Kidney (tissue), 14 donors: ENCODE measurements around the gene MRPL17. TPM values are rescaled to one million over a fixed set of nuclear protein-coding genes. Genes with fewer than 3 reads are reported as not detected.
"Not testable (repeated sequence)": the region's sequence is repeated elsewhere in the genome, so short reads cannot be mapped to it uniquely, and the experiment has no call there.

Experiments
- DNase-seq, 5 donors: peaks; one replicate each; pipeline ENCODE4 v3.0.0-alpha.2; 2013 to 2020
- FAIRE-seq: peaks from 2 replicates; lab custom pipeline; 2012; peaks lifted over from hg19 to GRCh38; lab: Jason Lieb, UNC
- H3K27ac ChIP-seq, 2 donors: one replicate each; pipeline ENCODE4 v1.7.0; 2013; ENCODE audit warnings: low read depth in 2 of 2, low read length in 2 of 2, inconsistent platforms in 1 of 2
- H3K27me3 ChIP-seq: one replicate; pipeline ENCODE4 v1.7.1; 2013; ENCODE audit warnings: low read length, inconsistent platforms; ENCODE audit not compliant: control insufficient read depth, insufficient read depth
- H3K36me3 ChIP-seq, 3 donors: one replicate each; pipeline versions ENCODE4 v1.7.0 to v1.7.1; 2013; ENCODE audit warnings: low read length in 3 of 3, control low read depth in 1 of 3, inconsistent platforms in 1 of 3; ENCODE audit not compliant: insufficient read depth in 3 of 3, control insufficient read depth in 2 of 3
- H3K4me1 ChIP-seq, 3 donors: one replicate each; pipeline versions ENCODE4 v1.7.0 to v1.7.1; 2013; ENCODE audit warnings: low read length in 3 of 3, inconsistent platforms in 1 of 3, low read depth in 1 of 3; ENCODE audit not compliant: control insufficient read depth in 2 of 3, insufficient read depth in 2 of 3
- H3K4me3 ChIP-seq, 3 donors: one replicate each; pipeline versions ENCODE4 v1.7.0 to v1.8.1; 2013; ENCODE audit warnings: low read length in 3 of 3, control low read depth in 1 of 3, inconsistent platforms in 1 of 3
- H3K9ac ChIP-seq, 3 donors: one replicate each; pipeline versions ENCODE4 v1.7.0 to v1.7.1; 2013; ENCODE audit warnings: low read length in 3 of 3, control low read depth in 1 of 3, inconsistent platforms in 1 of 3
- H3K9me3 ChIP-seq, 3 donors: one replicate each; pipeline versions ENCODE4 v1.7.0 to v1.7.1; 2013; ENCODE audit warnings: low read length in 3 of 3, control low read depth in 1 of 3, inconsistent platforms in 1 of 3; ENCODE audit not compliant: control insufficient read depth in 2 of 3, insufficient read depth in 1 of 3
- intact Hi-C: fragments of 100-400 bp; cut with DNase I; formaldehyde crosslinking; loops from one replicate; pipeline ENCODE4 v1.11.1; 2022
- polyA plus RNA-seq: library from polyadenylated mRNA; stranded (reverse); fragments of 350-450 nt; fragmentation: Illumina TruSeq; extraction: RNeasy Lipid Tissue Mini Kit (QIAGEN cat#74804); gene quantifications from one replicate; pipeline ENCODE4 v1.2.3, GENCODE V29; 2014; ENCODE audit warnings: low read depth, low replicate concordance; ENCODE audit not compliant: insufficient read depth
- total RNA-seq: library from RNA; stranded (reverse); fragmentation: NEBNext Ultra II Directional; extraction: Animal tissue kit (Norgen Biotek cat#: 25700); gene quantifications from one replicate; pipeline ENCODE4 v1.2.1, GENCODE V29; 2021
- TF ChIP-seq, protein P1 (sequence below): IDR thresholded peaks from 3 replicates; pipeline ENCODE4 v1.5.1; 2012; ENCODE audit warnings: mild to moderate bottlenecking, moderate library complexity, borderline replicate concordance; ENCODE audit not compliant: insufficient read depth; ENCODE audit errors: extremely low read depth
- donor health status: control.
- donor health status: control.
- donor health status: control.
- donor health status: control.
- donor health status: control.
- donor health status: DM: yes; HTN: yes; CAD: no.
- donor health status: Normal renal cell carcinoma (clear cell type).

Gene MRPL17
- total and polyA plus RNA-seq, 2 donors from 2014 or later: 44.0 to 121 TPM

DNA sequence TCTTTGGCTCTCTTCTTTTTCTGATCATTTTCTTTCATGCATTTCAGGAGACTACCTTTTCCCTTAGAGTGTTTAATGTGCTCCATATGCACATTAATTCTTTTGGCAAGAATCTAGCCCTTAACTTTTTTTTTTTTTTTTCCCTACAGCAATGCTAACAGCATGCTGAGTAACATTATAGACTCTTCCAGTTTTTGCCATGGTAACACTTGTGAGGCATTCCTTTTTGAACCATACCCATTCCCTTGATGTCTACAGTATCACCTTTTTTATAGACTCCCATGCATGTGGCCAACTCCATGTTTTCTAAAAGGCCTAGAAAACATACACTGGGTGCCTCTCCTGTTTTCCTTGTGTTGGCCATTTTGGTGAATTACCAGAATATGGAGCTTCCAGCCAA is 2.9 kb upstream of the MRPL17 start:
- intact Hi-C loops: loop anchor here (10.0 kb wide), 1 partner anchor 151 kb away; no protein-coding TSS in a partner anchor
- H3K9ac ChIP-seq: no peak overlapping the region
- no peak overlapping the region for H3K4me3 ChIP-seq
- no peaks in the 10 kb centered on the region for H3K36me3 ChIP-seq
- H3K9me3 ChIP-seq: no peaks in the 10 kb centered on the region
- H3K27ac ChIP-seq: no peak overlapping the region
- TF ChIP-seq, protein P1, sequence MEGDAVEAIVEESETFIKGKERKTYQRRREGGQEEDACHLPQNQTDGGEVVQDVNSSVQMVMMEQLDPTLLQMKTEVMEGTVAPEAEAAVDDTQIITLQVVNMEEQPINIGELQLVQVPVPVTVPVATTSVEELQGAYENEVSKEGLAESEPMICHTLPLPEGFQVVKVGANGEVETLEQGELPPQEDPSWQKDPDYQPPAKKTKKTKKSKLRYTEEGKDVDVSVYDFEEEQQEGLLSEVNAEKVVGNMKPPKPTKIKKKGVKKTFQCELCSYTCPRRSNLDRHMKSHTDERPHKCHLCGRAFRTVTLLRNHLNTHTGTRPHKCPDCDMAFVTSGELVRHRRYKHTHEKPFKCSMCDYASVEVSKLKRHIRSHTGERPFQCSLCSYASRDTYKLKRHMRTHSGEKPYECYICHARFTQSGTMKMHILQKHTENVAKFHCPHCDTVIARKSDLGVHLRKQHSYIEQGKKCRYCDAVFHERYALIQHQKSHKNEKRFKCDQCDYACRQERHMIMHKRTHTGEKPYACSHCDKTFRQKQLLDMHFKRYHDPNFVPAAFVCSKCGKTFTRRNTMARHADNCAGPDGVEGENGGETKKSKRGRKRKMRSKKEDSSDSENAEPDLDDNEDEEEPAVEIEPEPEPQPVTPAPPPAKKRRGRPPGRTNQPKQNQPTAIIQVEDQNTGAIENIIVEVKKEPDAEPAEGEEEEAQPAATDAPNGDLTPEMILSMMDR: no peak
- H3K4me1 ChIP-seq: peaks cover 4 to 15% (median 12%) of the 10 kb centered on the region in 3 donors
- FAIRE-seq (no peak), DNase-seq (no peak)
- no peaks in the 10 kb centered on the region for H3K27me3 ChIP-seq

DNA sequence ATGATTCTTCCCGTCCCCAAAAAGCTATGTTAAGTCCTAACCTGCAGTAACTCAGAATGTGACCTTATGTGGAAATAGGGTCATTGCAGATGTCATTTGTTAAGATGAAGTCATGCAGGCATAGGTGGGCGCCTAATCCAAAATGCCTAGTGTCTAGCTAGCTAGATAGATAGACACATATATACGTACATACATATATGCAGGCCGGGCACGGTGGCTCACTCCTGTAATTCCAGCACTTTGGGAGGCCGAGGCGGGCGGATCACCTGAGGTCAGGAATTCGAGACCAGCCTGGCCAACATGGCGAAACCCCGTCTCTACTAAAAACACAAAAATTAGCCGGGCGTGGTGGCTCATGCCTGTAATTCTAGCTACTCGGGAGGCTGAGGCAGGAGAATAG is 928 bp upstream of the MRPL17 start:
- Histone ChIP-seq H3K4me3 (peak overlapping the region in 2 of 3 donors; percentile 67 to 92), H3K9ac (peak overlapping the region in 2 of 3 donors; percentile 5 to 94), H3K4me1 (peaks cover 4 to 15% (median 12%) of the 10 kb centered on the region in 3 donors)
- not testable (repeated sequence) for H3K36me3 ChIP-seq, H3K27ac ChIP-seq, H3K9me3 ChIP-seq, H3K27me3 ChIP-seq, FAIRE-seq
- intact Hi-C loops: loop anchor here (10.0 kb wide), 1 partner anchor 149 kb away; no protein-coding TSS in a partner anchor
- DNase-seq: peak in 3 of 5 donors; percentile 23 to 73 (median 49)

DNA sequence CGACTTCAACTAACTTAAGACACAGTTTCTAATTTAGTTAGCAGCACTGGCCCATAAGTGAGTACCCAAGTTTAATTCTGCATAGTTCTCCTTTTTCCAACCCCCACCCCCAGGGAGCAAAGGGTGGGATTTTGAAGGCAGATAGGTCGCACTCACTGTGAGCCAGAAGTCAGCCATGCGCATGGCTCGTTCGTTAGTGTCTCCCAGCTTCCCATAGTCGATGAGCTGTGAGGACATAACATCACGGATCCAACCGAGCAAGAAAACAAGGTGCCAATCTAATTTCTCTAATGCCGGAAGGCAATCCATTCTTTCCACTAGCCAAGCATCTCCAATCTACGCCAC is 577 bp downstream of the MRPL17 start:
- Histone ChIP-seq H3K4me3 (peak overlapping the region; percentile 89 to 95 (median 92)), H3K9ac (peak overlapping the region; percentile 82 to 90 (median 84)), H3K27ac (peak overlapping the region in 1 of 2 donors; percentile 91), H3K36me3 (peaks cover 0 to 2% (median 0%) of the 10 kb centered on the region in 3 donors), H3K9me3 (no peaks in the 10 kb centered on the region), H3K27me3 (no peaks in the 10 kb centered on the region), H3K4me1 (peaks cover 4 to 15% (median 12%) of the 10 kb centered on the region in 3 donors)
- no peak for FAIRE-seq
- intact Hi-C loops: loop anchor here (10.0 kb wide), 1 partner anchor 148 kb away; no protein-coding TSS in a partner anchor
- peak in 1 of 5 donors; percentile 43 for DNase-seq
- TF ChIP-seq, protein P1: no peak

DNA sequence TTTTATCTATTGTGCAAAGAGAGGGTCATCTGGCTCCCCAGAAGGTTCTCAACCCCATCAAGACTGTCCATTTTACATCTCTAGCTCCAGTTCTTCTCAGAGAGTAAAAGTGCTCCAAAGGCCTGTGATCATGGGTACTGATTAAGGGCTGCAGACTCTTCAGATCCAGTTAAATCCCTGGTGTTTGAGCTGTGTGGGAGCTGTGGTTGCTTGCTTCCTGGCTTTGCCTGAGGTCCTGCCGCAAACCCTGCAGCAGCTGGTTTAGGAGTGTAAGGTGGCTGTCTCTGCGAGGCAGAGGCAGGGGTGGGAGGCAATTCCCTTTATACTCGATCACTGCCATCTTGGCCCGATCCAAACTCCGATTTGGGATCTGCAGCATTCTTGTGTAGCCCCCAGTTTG is 1.2 kb downstream of the MRPL17 start:
- FAIRE-seq (no peak), DNase-seq (peak in 3 of 5 donors; percentile 14 to 29 (median 16))
- Histone ChIP-seq H3K27ac (no peak overlapping the region), H3K36me3 (peaks cover 0 to 2% (median 0%) of the 10 kb centered on the region in 3 donors), H3K27me3 (no peaks in the 10 kb centered on the region), H3K9me3 (no peaks in the 10 kb centered on the region), H3K4me3 (peak overlapping the region; percentile 89 to 95 (median 92)), H3K9ac (peak overlapping the region in 2 of 3 donors; percentile 82 to 84), H3K4me1 (peaks cover 4 to 15% (median 12%) of the 10 kb centered on the region in 3 donors)
- intact Hi-C loops: loop anchor here (10.0 kb wide), 1 partner anchor 147 kb away; no protein-coding TSS in a partner anchor
- TF ChIP-seq, protein P1: no peak
